ENCODE results near the gene ZNF19. TPM values are rescaled to one million over a fixed set of nuclear protein-coding genes. Genes with fewer than 3 reads are reported as not detected.

The ZNF19 gene
- total RNA-seq, 1 experiment from 2014 or later: 4.7 TPM

- Histone ChIP-seq H3K9ac (ENCODE audit: extremely low read depth, insufficient read length, low read length) (no peak overlapping the region), H3K4me2 (ENCODE audit: insufficient read depth, insufficient read length, low read length) (no peak overlapping the region), H3K4me1 (ENCODE audit: insufficient read depth, low read length) (peaks cover 3% of the 10 kb centered on the region; the same call in 1 of the 2 replicates), H2BK15ac (ENCODE audit: low read depth, low read length) (no peak overlapping the region), H3K23ac (ENCODE audit: insufficient read length, low read depth, low read length) (no peak overlapping the region), H4K91ac (ENCODE audit: insufficient read length, low read depth, low read length) (no peak overlapping the region), H3K79me2 (ENCODE audit: insufficient read depth, low read length) (no peaks in the 10 kb centered on the region), H4K5ac (ENCODE audit: insufficient read length, low read depth, low read length) (no peak overlapping the region), H2BK120ac (ENCODE audit: low read depth, low read length, poor library complexity, severe bottlenecking) (no peak overlapping the region), H2BK12ac (ENCODE audit: insufficient read length, low read depth, low read length) (no peak overlapping the region), H3K14ac (ENCODE audit: insufficient read depth, low read length) (no peak overlapping the region), H3K9me3 (ENCODE audit: control insufficient read depth, low read depth, low read length) (no peaks in the 10 kb centered on the region), H3K27ac (ENCODE audit: insufficient read length, low read depth, low read length) (no peak overlapping the region), H2BK5ac (ENCODE audit: insufficient read length, low read length) (no peak overlapping the region), H3K79me1 (ENCODE audit: insufficient read depth, low read depth, low read length, poor library complexity, severe bottlenecking) (no peaks in the 10 kb centered on the region), H3K23me2 (ENCODE audit: insufficient read length, low read depth, low read length, poor library complexity, severe bottlenecking) (no peaks in the 10 kb centered on the region), H3K27me3 (ENCODE audit: insufficient read depth, low read length) (no peaks in the 10 kb centered on the region), H3K4ac (ENCODE audit: low read depth, low read length) (no peak overlapping the region), H3K56ac (ENCODE audit: insufficient read length, low read depth, low read length) (no peak overlapping the region), H2AK5ac (ENCODE audit: insufficient read length, low read length) (no peak overlapping the region), H2AFZ (ENCODE audit: low read length) (no peak overlapping the region), H3T11ph (ENCODE audit: low read length) (no peak overlapping the region), H3K18ac (ENCODE audit: insufficient read length, low read depth, low read length) (no peak overlapping the region), H2BK20ac (ENCODE audit: low read depth, low read length, poor library complexity, severe bottlenecking) (no peak overlapping the region), H4K8ac (replicated peaks; ENCODE audit: insufficient read length, low read depth, low read length) (no peak overlapping the region), H4K20me1 (ENCODE audit: control insufficient read depth, insufficient read depth, insufficient read length) (no peaks in the 10 kb centered on the region)
- Mint-ChIP-seq H3K4me1 (peaks cover 10 to 13% of the 10 kb centered on the region in 2 experiments), H3K9me3 (peaks cover 7 to 9% of the 10 kb centered on the region in 2 experiments; a peak in 3 of 5 replicates), H3K36me3 (ENCODE audit: insufficient read depth in 1 of 3, low read depth in 3 of 3) (peaks cover 0 to 7% (median 4%) of the 10 kb centered on the region in 3 experiments; a peak in 3 of 7 replicates), H3K27ac (no peak overlapping the region), H3K27me3 (ENCODE audit: low read depth) (peaks cover 10% of the 10 kb centered on the region), H3K4me3 (no peak overlapping the region)
- DNase-seq: no peak
- WGBS (ENCODE audit: extremely low coverage, insufficient read length, low lambda C conversion rate): no CpG with 5 or more reads among the region's 3 CpGs
- TF ChIP-seq CTCF (conservative IDR thresholded peaks at IDR 0.05): no peak
Measured at GRCh38 chr16:71515026-71515425, 25.9 kb upstream of the ZNF19 start.

All from H9 (cell line).